Liver (tissue), 3 donors: ENCODE results near the gene NFKB1.

Experiments used
- CTCF ChIP-seq: fragments of 150-350 bp; IDR thresholded peaks from 2 replicates; pipeline ENCODE4 v1.5.1; 2017; ENCODE audit warnings: improper control_type of control experiment, low read depth, low read length; ENCODE audit not compliant: missing input control
- FOXA1 ChIP-seq: IDR thresholded peaks from 2 replicates; pipeline ENCODE4 v1.6.1; 2016; ENCODE audit warnings: antibody characterized with exemption
- JUND ChIP-seq, 2 donors: IDR thresholded peaks; 2 replicates each; pipeline ENCODE4 v1.6.1; 2016; ENCODE audit warnings: antibody characterized with exemption in 2 of 2
- REST ChIP-seq: IDR thresholded peaks from 2 replicates; pipeline ENCODE4 v1.6.1; 2016; ENCODE audit warnings: antibody characterized with exemption, mild to moderate bottlenecking
- ZBTB33 ChIP-seq: IDR thresholded peaks from 2 replicates; pipeline ENCODE4 v1.6.1; 2016; ENCODE audit warnings: antibody characterized with exemption
- donor health status: healthy.
- donor health status: healthy.

GRCh38 chr4:102524691-102525090 lies 23.5 kb downstream of the NFKB1 start:
- TF ChIP-seq FOXA1: no peak
- TF ChIP-seq ZBTB33: no peak
- TF ChIP-seq CTCF: no peak
- TF ChIP-seq JUND (IDR thresholded peaks at IDR 0.05): no peak
- TF ChIP-seq REST: no peak
